H9 (cell line): ENCODE measurements around the gene DIPK1C. TPM values are rescaled to one million over a fixed set of nuclear protein-coding genes. Genes with fewer than 3 reads are reported as not detected.

Experiments
- DNase-seq: peaks from one replicate; pipeline ENCODE4 v3.0.0-alpha.2; 2017
- H2AFZ ChIP-seq: one replicate; pipeline ENCODE4 v1.6.1; 2013; ENCODE audit warnings: mild to moderate bottlenecking, low read length, control low read depth, moderate library complexity
- H2AK5ac ChIP-seq: 2 replicates; pipeline ENCODE4 v1.6.1; 2013; ENCODE audit warnings: low read length, control low read depth, mixed read lengths; ENCODE audit not compliant: insufficient read length
- H2BK120ac ChIP-seq: one replicate; pipeline ENCODE4 v1.6.1; 2013; ENCODE audit warnings: low read depth, mild to moderate bottlenecking, low read length, control low read depth, inconsistent platforms; ENCODE audit not compliant: poor library complexity, severe bottlenecking
- H2BK12ac ChIP-seq: 2 replicates; pipeline ENCODE4 v1.6.1; 2013; ENCODE audit warnings: low read length, control low read depth, mixed read lengths, low read depth; ENCODE audit not compliant: insufficient read length
- H2BK15ac ChIP-seq: 2 replicates; pipeline ENCODE4 v1.6.1; 2013; ENCODE audit warnings: low read depth, low read length, control low read depth
- H2BK20ac ChIP-seq: one replicate; pipeline ENCODE4 v1.6.1; 2013; ENCODE audit warnings: low read depth, mild to moderate bottlenecking, low read length, control low read depth, inconsistent platforms; ENCODE audit not compliant: poor library complexity, severe bottlenecking
- H2BK5ac ChIP-seq: 2 replicates; pipeline ENCODE4 v1.6.1; 2013; ENCODE audit warnings: low read length, control low read depth, mixed read lengths; ENCODE audit not compliant: insufficient read length
- H3K14ac ChIP-seq: 2 replicates; pipeline ENCODE4 v1.6.1; 2013; ENCODE audit warnings: low read length, control low read depth; ENCODE audit not compliant: insufficient read depth
- H3K18ac ChIP-seq: 2 replicates; pipeline ENCODE4 v1.6.1; 2013; ENCODE audit warnings: low read depth, mild to moderate bottlenecking, mixed read lengths, low read length, control low read depth; ENCODE audit not compliant: insufficient read length
- H3K23ac ChIP-seq: 2 replicates; pipeline ENCODE4 v1.6.1; 2013; ENCODE audit warnings: low read length, control low read depth, mixed read lengths, low read depth; ENCODE audit not compliant: insufficient read length
- H3K23me2 ChIP-seq: 2 replicates; pipeline ENCODE4 v1.6.1; 2013; ENCODE audit warnings: low read depth, mild to moderate bottlenecking, mixed read lengths, low read length, control low read depth; ENCODE audit not compliant: insufficient read length, poor library complexity, severe bottlenecking
- H3K27ac ChIP-seq: 2 replicates; pipeline ENCODE4 v1.5.1; 2013; ENCODE audit warnings: low read length, control low read depth, mixed read lengths, low read depth; ENCODE audit not compliant: insufficient read length
- H3K27me3 ChIP-seq: 2 replicates; pipeline ENCODE4 v1.6.1; 2013; ENCODE audit warnings: low read length, control low read depth, inconsistent platforms; ENCODE audit not compliant: insufficient read depth
- H3K4ac ChIP-seq: 2 replicates; pipeline ENCODE4 v1.6.1; 2013; ENCODE audit warnings: low read depth, mild to moderate bottlenecking, control low read depth, inconsistent platforms, low read length, moderate library complexity
- H3K4me1 ChIP-seq: 2 replicates; pipeline ENCODE4 v1.6.1; 2013; ENCODE audit warnings: low read length, control low read depth, inconsistent platforms; ENCODE audit not compliant: insufficient read depth
- H3K4me2 ChIP-seq: 2 replicates; pipeline ENCODE4 v1.6.1; 2013; ENCODE audit warnings: low read length, control low read depth, mixed read lengths; ENCODE audit not compliant: insufficient read length, insufficient read depth
- H3K56ac ChIP-seq: 2 replicates; pipeline ENCODE4 v1.6.1; 2013; ENCODE audit warnings: low read depth, mild to moderate bottlenecking, mixed read lengths, low read length, control low read depth; ENCODE audit not compliant: insufficient read length
- H3K79me1 ChIP-seq: 2 replicates; pipeline ENCODE4 v1.6.1; 2013; ENCODE audit warnings: low read depth, mild to moderate bottlenecking, moderate library complexity, low read length, control low read depth, inconsistent platforms; ENCODE audit not compliant: insufficient read depth, poor library complexity, severe bottlenecking
- H3K79me2 ChIP-seq: 2 replicates; pipeline ENCODE4 v1.6.1; 2013; ENCODE audit warnings: low read length, control low read depth, inconsistent platforms; ENCODE audit not compliant: insufficient read depth
- H3K9ac ChIP-seq: 2 replicates; pipeline ENCODE4 v1.6.1; 2013; ENCODE audit warnings: low read length, control low read depth, mixed read lengths; ENCODE audit not compliant: insufficient read length; ENCODE audit errors: extremely low read depth
- H3K9me3 ChIP-seq: one replicate; pipeline ENCODE4 v1.6.1; 2013; ENCODE audit warnings: low read depth, low read length, inconsistent platforms; ENCODE audit not compliant: control insufficient read depth
- H3T11ph ChIP-seq: one replicate; pipeline ENCODE4 v1.6.1; 2013; ENCODE audit warnings: mild to moderate bottlenecking, low read length, control low read depth, inconsistent platforms
- H4K20me1 ChIP-seq: one replicate; pipeline ENCODE4 v1.6.1; 2013; ENCODE audit not compliant: control insufficient read depth, insufficient read length, insufficient read depth
- H4K5ac ChIP-seq: 2 replicates; pipeline ENCODE4 v1.6.1; 2013; ENCODE audit warnings: low read depth, mild to moderate bottlenecking, mixed read lengths, low read length, control low read depth; ENCODE audit not compliant: insufficient read length
- H4K8ac ChIP-seq: replicated peaks from 2 replicates; pipeline ENCODE4 v1.6.1; 2013; ENCODE audit warnings: low read length, control low read depth, mixed read lengths, low read depth; ENCODE audit not compliant: insufficient read length
- H4K91ac ChIP-seq: 2 replicates; pipeline ENCODE4 v1.6.1; 2013; ENCODE audit warnings: low read depth, mild to moderate bottlenecking, moderate library complexity, mixed read lengths, low read length, control low read depth; ENCODE audit not compliant: insufficient read length
- H3K27ac Mint-ChIP-seq, 3 experiments: 2 replicates in 2 of 3; 3 replicates in 1 of 3; pipeline ENCODE4 v1.8.0; 2020 to 2021; ENCODE audit warnings: mixed read lengths in 3 of 3, mild to moderate bottlenecking in 1 of 3, moderate library complexity in 1 of 3
- H3K27me3 Mint-ChIP-seq: 2 replicates; pipeline ENCODE4 v1.8.0; 2021; ENCODE audit warnings: low read depth, mild to moderate bottlenecking, moderate library complexity, mixed read lengths
- H3K36me3 Mint-ChIP-seq, 3 experiments: 2 replicates in 2 of 3; 3 replicates in 1 of 3; pipeline ENCODE4 v1.8.0; 2020 to 2021; ENCODE audit warnings: low read depth in 3 of 3, mixed read lengths in 3 of 3; ENCODE audit not compliant: insufficient read depth in 1 of 3
- H3K4me1 Mint-ChIP-seq, 2 experiments: 2 replicates each; pipeline ENCODE4 v1.8.0; 2020; ENCODE audit warnings: mixed read lengths in 2 of 2
- H3K4me3 Mint-ChIP-seq, 2 experiments: 2 replicates in 1 of 2; 3 replicates in 1 of 2; pipeline ENCODE4 v1.8.0; 2020 to 2021; ENCODE audit warnings: mild to moderate bottlenecking in 2 of 2, mixed read lengths in 2 of 2, moderate library complexity in 1 of 2
- H3K9me3 Mint-ChIP-seq, 2 experiments: 2 replicates in 1 of 2; 3 replicates in 1 of 2; pipeline ENCODE4 v1.8.0; 2020; ENCODE audit warnings: mild to moderate bottlenecking in 2 of 2, mixed read lengths in 2 of 2, moderate library complexity in 1 of 2
- WGBS: extraction: QIAGEN DNeasy Blood & Tissue Kit; methylation state at CpG from one replicate; pipeline ENCODE4 v1.1.7; 2013; ENCODE audit warnings: missing lambda C conversion rate, low lambda C conversion rate, mixed read lengths; ENCODE audit not compliant: insufficient read length; ENCODE audit errors: extremely low coverage; 5-methylcytosine and 5-hydroxymethylcytosine counted together
- total RNA-seq: library from RNA; stranded (reverse); gene quantifications from 2 replicates; pipeline ENCODE4 v1.2.1, GENCODE V29; 2021
- TF ChIP-seq, protein P1 (sequence below): fragments of 200-600 bp; sonication (generic); conservative IDR thresholded peaks from 3 replicates; pipeline ENCODE4 v1.8.0; 2021; ENCODE audit warnings: antibody characterized with exemption, mild to moderate bottlenecking

The DIPK1C gene
- total RNA-seq, 1 experiment from 2014 or later, result not detected

DNA sequence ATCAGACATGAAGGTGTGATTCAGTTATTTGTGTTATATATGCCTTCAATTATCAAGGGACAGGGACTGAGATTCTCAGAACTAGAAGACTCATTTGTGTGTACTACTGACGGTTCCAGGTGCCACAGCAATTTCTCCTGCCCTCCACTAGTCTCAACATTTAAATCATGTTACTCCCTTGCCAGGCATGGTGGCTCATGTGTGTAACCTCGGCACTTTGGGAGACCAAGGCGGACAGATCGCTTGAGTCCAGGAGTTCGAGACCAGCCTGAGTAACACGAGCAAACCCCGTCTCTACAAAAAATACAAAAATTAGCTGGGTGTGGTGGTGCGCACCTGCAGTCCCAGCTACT lies 40.2 kb upstream of the DIPK1C start:
- peaks cover 4% of the 10 kb centered on the region for H3K79me1 ChIP-seq
- H4K20me1 ChIP-seq, result no peaks in the 10 kb centered on the region
- no peaks in the 10 kb centered on the region for H3K27me3 ChIP-seq
- H3K4me1 ChIP-seq, result peaks cover 3% of the 10 kb centered on the region; the same call in 1 of the 2 replicates
- no peak for DNase-seq
- no peak overlapping the region for H3K4ac ChIP-seq
- no peak overlapping the region for H2BK5ac ChIP-seq
- Mint-ChIP-seq H3K27me3 (no peaks in the 10 kb centered on the region), H3K4me1 (peaks cover 23 to 26% of the 10 kb centered on the region in 2 experiments), H3K36me3 (peaks cover 25 to 35% (median 35%) of the 10 kb centered on the region in 3 experiments), H3K9me3 (no peaks in the 10 kb centered on the region; a peak in 1 of 5 replicates), H3K4me3 (peak overlapping the region; percentile 92 to 94), H3K27ac (peak overlapping the region in 1 of 3 experiments; percentile 75; a peak in 2 of 7 replicates)
- H3K9ac ChIP-seq, result peak overlapping the region; percentile 35
- no peak overlapping the region for H3T11ph ChIP-seq
- no peak overlapping the region for H3K23ac ChIP-seq
- no peak overlapping the region for H4K5ac ChIP-seq
- H2BK12ac ChIP-seq, result no peak overlapping the region
- H3K18ac ChIP-seq, result no peak overlapping the region
- no peak overlapping the region for H3K27ac ChIP-seq
- no peak overlapping the region for H2AFZ ChIP-seq
- H3K56ac ChIP-seq, result no peak overlapping the region
- no peak overlapping the region for H2BK15ac ChIP-seq
- peaks cover 7% of the 10 kb centered on the region for H3K23me2 ChIP-seq
- no peaks in the 10 kb centered on the region for H3K9me3 ChIP-seq
- WGBS, result no CpG with 5 or more reads among the region's 8 CpGs
- TF ChIP-seq, protein P1, sequence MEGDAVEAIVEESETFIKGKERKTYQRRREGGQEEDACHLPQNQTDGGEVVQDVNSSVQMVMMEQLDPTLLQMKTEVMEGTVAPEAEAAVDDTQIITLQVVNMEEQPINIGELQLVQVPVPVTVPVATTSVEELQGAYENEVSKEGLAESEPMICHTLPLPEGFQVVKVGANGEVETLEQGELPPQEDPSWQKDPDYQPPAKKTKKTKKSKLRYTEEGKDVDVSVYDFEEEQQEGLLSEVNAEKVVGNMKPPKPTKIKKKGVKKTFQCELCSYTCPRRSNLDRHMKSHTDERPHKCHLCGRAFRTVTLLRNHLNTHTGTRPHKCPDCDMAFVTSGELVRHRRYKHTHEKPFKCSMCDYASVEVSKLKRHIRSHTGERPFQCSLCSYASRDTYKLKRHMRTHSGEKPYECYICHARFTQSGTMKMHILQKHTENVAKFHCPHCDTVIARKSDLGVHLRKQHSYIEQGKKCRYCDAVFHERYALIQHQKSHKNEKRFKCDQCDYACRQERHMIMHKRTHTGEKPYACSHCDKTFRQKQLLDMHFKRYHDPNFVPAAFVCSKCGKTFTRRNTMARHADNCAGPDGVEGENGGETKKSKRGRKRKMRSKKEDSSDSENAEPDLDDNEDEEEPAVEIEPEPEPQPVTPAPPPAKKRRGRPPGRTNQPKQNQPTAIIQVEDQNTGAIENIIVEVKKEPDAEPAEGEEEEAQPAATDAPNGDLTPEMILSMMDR, result no peak
- no peak overlapping the region for H2BK20ac ChIP-seq
- peaks cover 9% of the 10 kb centered on the region; the same call in 1 of the 2 replicates for H3K79me2 ChIP-seq
- H3K4me2 ChIP-seq, result peak overlapping the region; percentile 91
- H2BK120ac ChIP-seq, result no peak overlapping the region
- H4K91ac ChIP-seq, result no peak overlapping the region
- no peak overlapping the region for H2AK5ac ChIP-seq
- H3K14ac ChIP-seq, result no peak overlapping the region
- H4K8ac ChIP-seq, result no peak overlapping the region
